HCT116 (cell line): ENCODE measurements around the gene COL4A4.

ENCODE experiments used
- CTCF ChIP-seq, 3 experiments: fragments of 200-600 bp in 1 of 3; sonication (generic) in 1 of 3; IDR thresholded peaks in 2 of 3; conservative IDR thresholded peaks in 1 of 3; 2 replicates each; pipeline ENCODE4 v1.5.1; 2012 to 2017; ENCODE audit warnings: low read depth in 2 of 3, low read length in 2 of 3, antibody characterized with exemption in 1 of 3, borderline replicate concordance in 1 of 3, control low read depth in 1 of 3, mild to moderate bottlenecking in 1 of 3, mixed read lengths in 1 of 3, mixed run types in 1 of 3, moderate library complexity in 1 of 3; ENCODE audit not compliant: insufficient read depth in 1 of 3
- EZH2 ChIP-seq: fragments of 200-600 bp; sonication (generic); IDR thresholded peaks from 2 replicates; pipeline ENCODE4 v1.6.1; 2017; ENCODE audit warnings: antibody characterized with exemption, mixed run types
- JUND ChIP-seq: IDR thresholded peaks from 2 replicates; pipeline ENCODE4 v1.6.1; 2012
- POLR2A ChIP-seq: IDR thresholded peaks from 2 replicates; pipeline ENCODE4 v1.7.0; 2011; ENCODE audit warnings: borderline replicate concordance; ENCODE audit not compliant: insufficient read depth, insufficient read length; ENCODE audit errors: extremely low read depth

GRCh38 chr2:227013330-227013729 lies 150.7 kb downstream of the COL4A4 start:
- no peak for TF ChIP-seq CTCF (IDR thresholded peaks at IDR 0.05 in 2 of 3, conservative IDR thresholded peaks at IDR 0.05 in 1 of 3; ENCODE audit: borderline replicate concordance in 1 of 3, insufficient read depth in 1 of 3, low read depth in 2 of 3, low read length in 2 of 3)
- TF ChIP-seq JUND: no peak
- TF ChIP-seq EZH2: no peak
- no peak for TF ChIP-seq POLR2A
